HepG2 (cell line): Measurements from ENCODE around the gene TDRD9.

Experiments
- AGO1 ChIP-seq: fragments of 200-400 bp; formaldehyde crosslinking; IDR thresholded peaks from 2 replicates; pipeline ENCODE4 v1.6.1; 2017; ENCODE audit warnings: mild to moderate bottlenecking, low read depth, low read length, moderate library complexity; ENCODE audit not compliant: poor library complexity, severe bottlenecking
- ETV5 ChIP-seq: IDR thresholded peaks from 2 replicates; pipeline ENCODE4 v1.6.1; 2018; ENCODE audit warnings: missing biosample characterization, missing genetic modification reagents, inconsistent platforms, borderline replicate concordance
- JUN ChIP-seq: sonication (generic); formaldehyde crosslinking; IDR thresholded peaks from 2 replicates; pipeline ENCODE4 v1.4.0; 2020; ENCODE audit warnings: mild to moderate bottlenecking, missing genetic modification reagents
- SRY ChIP-seq: sonication (generic); formaldehyde crosslinking; IDR thresholded peaks from 2 replicates; pipeline ENCODE4 v1.8.0; 2022; ENCODE audit warnings: mild to moderate bottlenecking, missing genetic modification reagents

- TF ChIP-seq SRY (CRISPR knock-in tag) (no peak), AGO1 (no peak), ETV5 (CRISPR knock-in tag) (peak; percentile 36; the same call in 1 of the 2 replicates), JUN (no peak)
These were observed 37.2 kb upstream of the TDRD9 start for GRCh38 chr14:103890821-103891666.
